Measurements from ENCODE around the gene SARM1. TPM values are rescaled to one million over a fixed set of nuclear protein-coding genes. Genes with fewer than 3 reads are reported as not detected.
A peak's percentile ranks its signal among the peaks of the same experiment; 100 is the strongest.
"Not testable (repeated sequence)": the region's sequence is repeated elsewhere in the genome, so short reads cannot be mapped to it uniquely, and the experiment has no call there.

SARM1 gene
- total RNA-seq, 2 donors from 2014 or later = 30.1 to 33.7 TPM

GRCh38 chr17:28335201-28335958 lies 36.1 kb upstream of the SARM1 start, which contains the start of the genes IFT20 and TNFAIP1:
IFT20 (minus strand) TSS chr17:28335472; CDS start chr17:28331985, 3,487 bp downstream.
TNFAIP1 (plus strand) TSS chr17:28335761; CDS start chr17:28339522, 3,761 bp downstream.
- ATAC-seq (replicated peaks) = peak; percentile 96
- peak within 1 kb of the TSS; percentile 96 for H3K27ac Mint-ChIP-seq
- no peaks in the 10 kb centered on the region for H3K9me3 Mint-ChIP-seq
- H3K27me3 Mint-ChIP-seq = no peaks in the 10 kb centered on the region
- peaks cover 30% of the 10 kb centered on the region for H3K4me1 Mint-ChIP-seq
- peaks cover 31% of the 10 kb centered on the region for H3K36me3 Mint-ChIP-seq (ENCODE audit: low read depth)
- H3K4me3 Mint-ChIP-seq = peak within 1 kb of the TSS; percentile 93

GRCh38 chr17:28335959-28336871 lies 35.3 kb upstream of the SARM1 start:
- H3K4me3 Mint-ChIP-seq = peak overlapping the region; percentile 93
- H3K9me3 Mint-ChIP-seq = no peaks in the 10 kb centered on the region
- no peaks in the 10 kb centered on the region for H3K27me3 Mint-ChIP-seq
- H3K27ac Mint-ChIP-seq = peak overlapping the region; percentile 96
- peak; percentile 3 for ATAC-seq (replicated peaks)
- peaks cover 36% of the 10 kb centered on the region for H3K36me3 Mint-ChIP-seq (ENCODE audit: low read depth)
- peaks cover 30% of the 10 kb centered on the region for H3K4me1 Mint-ChIP-seq

- peaks cover 42% of the 10 kb centered on the region for H3K36me3 Mint-ChIP-seq (ENCODE audit: low read depth)
- H3K27me3 Mint-ChIP-seq = no peaks in the 10 kb centered on the region
- H3K4me1 Mint-ChIP-seq = peaks cover 24% of the 10 kb centered on the region
- no peaks in the 10 kb centered on the region for H3K9me3 Mint-ChIP-seq
- no peak for ATAC-seq (replicated peaks)
- peak overlapping the region; percentile 96 for H3K27ac Mint-ChIP-seq
- H3K4me3 Mint-ChIP-seq = peak overlapping the region; percentile 93
Observed at GRCh38 chr17:28338056-28338768, 33.3 kb upstream of the SARM1 start.

- not testable (repeated sequence) for ATAC-seq (replicated peaks); H3K4me3 Mint-ChIP-seq
- peaks cover 46% of the 10 kb centered on the region for H3K36me3 Mint-ChIP-seq (ENCODE audit: low read depth)
Observed at GRCh38 chr17:28338769-28339212, 32.7 kb upstream of the SARM1 start.

GRCh38 chr17:28339431-28339830 lies 32.1 kb upstream of the SARM1 start:
- H3K4me3 Mint-ChIP-seq = no peak overlapping the region
- no peak for ATAC-seq (replicated peaks)
- H3K27ac Mint-ChIP-seq = no peak overlapping the region
- H3K9me3 Mint-ChIP-seq = no peaks in the 10 kb centered on the region
- peaks cover 52% of the 10 kb centered on the region for H3K36me3 Mint-ChIP-seq (ENCODE audit: low read depth)
- no peaks in the 10 kb centered on the region for H3K27me3 Mint-ChIP-seq
- H3K4me1 Mint-ChIP-seq = peaks cover 17% of the 10 kb centered on the region

More at GRCh38 chr17:28338769-28339212, 32.7 kb upstream of the SARM1 start:
- H3K27ac Mint-ChIP-seq = peak overlapping the region; percentile 96
- H3K9me3 Mint-ChIP-seq, H3K27me3 Mint-ChIP-seq: not testable (repeated sequence)
- peaks cover 23% of the 10 kb centered on the region for H3K4me1 Mint-ChIP-seq

GRCh38 chr17:28340374-28340773 lies 31.1 kb upstream of the SARM1 start:
- no peak overlapping the region for H3K27ac Mint-ChIP-seq
- peaks cover 60% of the 10 kb centered on the region for H3K36me3 Mint-ChIP-seq (ENCODE audit: low read depth)
- no peaks in the 10 kb centered on the region for H3K9me3 Mint-ChIP-seq
- ATAC-seq (replicated peaks) = no peak
- H3K4me3 Mint-ChIP-seq = no peak overlapping the region
- H3K27me3 Mint-ChIP-seq = no peaks in the 10 kb centered on the region
- H3K4me1 Mint-ChIP-seq = peaks cover 12% of the 10 kb centered on the region

- H3K4me3 Mint-ChIP-seq = no peak overlapping the region
- ATAC-seq (replicated peaks) = no peak
- no peak overlapping the region for H3K27ac Mint-ChIP-seq
- no peaks in the 10 kb centered on the region for H3K27me3 Mint-ChIP-seq
- H3K4me1 Mint-ChIP-seq = peaks cover 12% of the 10 kb centered on the region
- H3K9me3 Mint-ChIP-seq = no peaks in the 10 kb centered on the region
- peaks cover 68% of the 10 kb centered on the region for H3K36me3 Mint-ChIP-seq (ENCODE audit: low read depth)
Observed at GRCh38 chr17:28341516-28341915, 30.0 kb upstream of the SARM1 start.

GRCh38 chr17:28342313-28342712 lies 29.2 kb upstream of the SARM1 start:
- H3K27me3 Mint-ChIP-seq = no peaks in the 10 kb centered on the region
- no peak for ATAC-seq (replicated peaks)
- no peak overlapping the region for H3K27ac Mint-ChIP-seq

GRCh38 chr17:28343491-28343932 lies 28.0 kb upstream of the SARM1 start:
- H3K27me3 Mint-ChIP-seq = no peaks in the 10 kb centered on the region
- no peak overlapping the region for H3K27ac Mint-ChIP-seq
- peak; percentile 14 for ATAC-seq (replicated peaks)
- H3K4me3 Mint-ChIP-seq = no peak overlapping the region
- H3K36me3 Mint-ChIP-seq (ENCODE audit: low read depth) = peaks cover 88% of the 10 kb centered on the region
- H3K9me3 Mint-ChIP-seq = no peaks in the 10 kb centered on the region
- no peaks in the 10 kb centered on the region for H3K4me1 Mint-ChIP-seq

More at GRCh38 chr17:28342313-28342712, 29.2 kb upstream of the SARM1 start:
- no peak overlapping the region for H3K4me3 Mint-ChIP-seq
- peaks cover 6% of the 10 kb centered on the region for H3K4me1 Mint-ChIP-seq
- H3K9me3 Mint-ChIP-seq = no peaks in the 10 kb centered on the region
- peaks cover 76% of the 10 kb centered on the region for H3K36me3 Mint-ChIP-seq (ENCODE audit: low read depth)

GRCh38 chr17:28344011-28344410 lies 27.5 kb upstream of the SARM1 start:
- Mint-ChIP-seq H3K4me1 (no peaks in the 10 kb centered on the region), H3K9me3 (no peaks in the 10 kb centered on the region), H3K27me3 (no peaks in the 10 kb centered on the region), H3K36me3 (ENCODE audit: low read depth) (peaks cover 93% of the 10 kb centered on the region), H3K27ac (no peak overlapping the region), H3K4me3 (no peak overlapping the region)
- peak; percentile 9 for ATAC-seq (replicated peaks)

GRCh38 chr17:28344435-28344901 lies 27.0 kb upstream of the SARM1 start:
- Mint-ChIP-seq H3K36me3 (ENCODE audit: low read depth) (peaks cover 93% of the 10 kb centered on the region), H3K4me1 (no peaks in the 10 kb centered on the region), H3K4me3 (no peak overlapping the region), H3K27me3 (no peaks in the 10 kb centered on the region), H3K27ac (no peak overlapping the region), H3K9me3 (no peaks in the 10 kb centered on the region)
- ATAC-seq (replicated peaks) = no peak

- Mint-ChIP-seq H3K27me3 (no peaks in the 10 kb centered on the region), H3K27ac (peak overlapping the region; percentile 24), H3K4me1 (no peaks in the 10 kb centered on the region), H3K9me3 (no peaks in the 10 kb centered on the region), H3K4me3 (no peak overlapping the region), H3K36me3 (ENCODE audit: low read depth) (peaks cover 93% of the 10 kb centered on the region)
- ATAC-seq (replicated peaks) = no peak
Observed at GRCh38 chr17:28345419-28346198, 25.9 kb upstream of the SARM1 start.

GRCh38 chr17:28346199-28346580 lies 25.3 kb upstream of the SARM1 start:
- no peak overlapping the region for H3K4me3 Mint-ChIP-seq
- peak overlapping the region; percentile 24 for H3K27ac Mint-ChIP-seq
- no peaks in the 10 kb centered on the region for H3K27me3 Mint-ChIP-seq

More at GRCh38 chr17:28346199-28346580, 25.3 kb upstream of the SARM1 start:
- ATAC-seq (replicated peaks) = no peak
- Mint-ChIP-seq H3K4me1 (no peaks in the 10 kb centered on the region), H3K9me3 (no peaks in the 10 kb centered on the region), H3K36me3 (ENCODE audit: low read depth) (peaks cover 93% of the 10 kb centered on the region)

All from activated T-helper 17 cell treated with anti-CD3 and anti-CD28 coated beads, Interleukin-2, amount 50 U/mL, for 72 hours (primary cell).